OCI-LY1 (cell line): Measurements from ENCODE around the gene CLCNKB.

Source experiments
- CTCF ChIP-seq: fragments of 200-600 bp; sonication (generic), shearing (Covaris generic); IDR thresholded peaks from 2 replicates; pipeline ENCODE4 v1.5.1; 2017; ENCODE audit warnings: mild to moderate bottlenecking, antibody characterized with exemption, low read length, moderate library complexity, mixed read lengths
- EZH2 ChIP-seq: fragments of 200-600 bp; sonication (generic), shearing (Covaris generic); IDR thresholded peaks from 2 replicates; pipeline ENCODE4 v1.8.0; 2017; ENCODE audit warnings: borderline replicate concordance, mixed run types, mild to moderate bottlenecking, antibody characterized with exemption, low read length, moderate library complexity, mixed read lengths

DNA sequence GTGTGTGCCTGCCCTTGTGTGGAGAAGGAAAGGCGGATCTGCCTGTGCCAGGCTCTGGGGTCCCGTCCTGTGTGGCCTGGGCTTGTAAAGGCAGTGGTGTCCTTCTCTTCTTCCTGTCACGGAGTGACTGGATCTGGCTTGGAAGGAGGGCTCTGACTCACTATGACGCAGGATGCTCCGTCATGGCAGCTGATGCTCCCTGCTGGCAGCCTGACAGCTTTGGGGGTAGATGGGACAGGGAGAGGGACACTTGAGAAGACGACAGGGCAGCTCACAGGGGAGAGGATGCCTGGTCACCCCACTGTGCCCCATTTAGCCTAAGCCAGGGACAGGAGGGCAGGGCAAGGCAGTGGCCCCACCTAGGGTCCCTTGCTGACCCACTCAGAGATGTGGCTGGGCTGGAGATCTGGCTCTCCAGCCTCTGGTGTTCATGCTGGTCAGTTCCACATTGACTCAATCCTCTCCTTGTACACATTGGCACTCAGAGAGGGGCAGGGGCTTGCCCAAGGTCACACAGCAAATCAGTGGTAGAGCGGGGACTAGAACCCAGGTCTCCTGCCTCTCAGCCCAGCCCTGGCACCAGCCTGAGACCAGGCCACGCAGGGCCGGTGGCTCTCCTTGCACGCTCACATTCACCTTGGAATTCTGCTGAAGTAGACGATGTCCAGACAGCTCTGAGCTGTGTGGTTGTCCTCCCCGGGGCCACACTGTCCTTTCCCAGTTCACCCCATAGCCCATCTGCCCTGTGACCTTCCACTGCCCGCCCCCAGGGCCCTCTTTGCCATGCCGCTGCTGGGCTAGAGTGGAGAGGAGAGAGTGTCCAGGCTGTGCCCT, 32.7 kb downstream of the CLCNKB start:
- TF ChIP-seq CTCF = no peak
- TF ChIP-seq EZH2 = no peak
